EH (cell line): ENCODE results near the gene GNMT.
"Not testable (repeated sequence)": the region's sequence is repeated elsewhere in the genome, so short reads cannot be mapped to it uniquely, and the experiment has no call there.

Experiments used
- DNase-seq: peaks from one replicate; pipeline ENCODE4 v3.0.0-alpha.2; 2015; ENCODE audit warnings: low read depth

Gene GNMT

DNA sequence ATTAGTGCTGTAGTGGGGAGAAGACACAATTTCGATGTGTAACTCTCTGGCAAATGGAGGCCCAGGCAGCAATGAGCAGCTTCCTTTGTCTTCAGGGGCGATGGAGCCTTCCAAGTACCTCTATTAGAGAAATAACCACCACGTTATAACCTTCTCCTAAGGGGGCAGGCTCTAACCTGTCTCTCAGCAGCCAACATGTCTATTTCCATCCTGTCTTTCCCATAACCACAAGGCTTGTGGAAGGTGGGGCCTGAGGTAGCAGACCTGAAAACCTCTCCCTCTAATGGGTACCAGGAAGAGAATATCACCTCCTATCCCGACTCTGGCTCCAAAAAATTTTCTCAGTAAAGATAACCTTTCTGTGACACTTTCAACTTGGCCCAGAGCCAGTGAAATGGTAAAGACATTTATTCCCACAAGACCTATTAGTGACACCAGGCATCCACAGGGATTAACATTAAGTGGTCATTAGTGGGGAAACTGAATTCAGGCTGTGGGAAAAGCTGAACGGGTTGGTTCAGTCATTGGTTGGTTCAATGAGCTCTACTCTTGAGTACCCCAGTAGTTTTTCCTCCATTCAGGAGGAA, 14.5 kb downstream of the GNMT start:
- no peak for DNase-seq

GRCh38 chr6:42978487-42978838, 17.9 kb downstream of the GNMT start:
- DNase-seq, result peak; percentile 61

GRCh38 chr6:42978839-42979522, 18.4 kb downstream of the GNMT start, which contains the start of gene PEX6:
Gene PEX6, minus strand, starts transcription at chr6:42979181. Its CDS starts 31 bp downstream, at chr6:42979150.
- DNase-seq, result peak; percentile 80

GRCh38 chr6:42979523-42980177, 19.1 kb downstream of the GNMT start:
- DNase-seq, result no peak

DNA sequence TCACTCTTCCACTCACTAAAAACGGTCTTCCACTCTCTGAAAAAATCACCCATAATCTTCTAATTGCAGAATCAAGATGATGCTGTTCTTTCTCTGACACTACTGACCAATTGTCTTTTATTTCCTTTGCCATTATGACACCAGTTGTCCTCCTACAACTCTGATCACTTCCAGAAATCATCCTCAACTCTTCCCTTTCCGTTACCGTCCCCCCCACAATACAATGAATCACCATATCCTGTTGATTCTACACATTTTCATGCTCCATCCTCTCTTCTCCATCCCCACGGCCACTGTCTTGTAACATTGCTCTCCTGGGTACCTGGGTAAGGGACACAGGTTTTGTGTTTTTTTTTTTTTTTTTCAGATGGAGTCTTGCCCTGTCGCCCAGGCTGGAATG, 21.3 kb downstream of the GNMT start:
- peak; percentile 37 for DNase-seq

GRCh38 chr6:42984001-42984923, 23.7 kb downstream of the GNMT start, which contains the start of gene PPP2R5D:
Gene PPP2R5D, plus strand, starts transcription at chr6:42984570. Its CDS starts 108 bp downstream, at chr6:42984678.
- peak; percentile 99 for DNase-seq

- peak; percentile 30 for DNase-seq
These were observed 24.4 kb downstream of the GNMT start for GRCh38 chr6:42984924-42985475.

- DNase-seq, result no peak
These were observed 27.2 kb downstream of the GNMT start for GRCh38 chr6:42987533-42988451.

DNA sequence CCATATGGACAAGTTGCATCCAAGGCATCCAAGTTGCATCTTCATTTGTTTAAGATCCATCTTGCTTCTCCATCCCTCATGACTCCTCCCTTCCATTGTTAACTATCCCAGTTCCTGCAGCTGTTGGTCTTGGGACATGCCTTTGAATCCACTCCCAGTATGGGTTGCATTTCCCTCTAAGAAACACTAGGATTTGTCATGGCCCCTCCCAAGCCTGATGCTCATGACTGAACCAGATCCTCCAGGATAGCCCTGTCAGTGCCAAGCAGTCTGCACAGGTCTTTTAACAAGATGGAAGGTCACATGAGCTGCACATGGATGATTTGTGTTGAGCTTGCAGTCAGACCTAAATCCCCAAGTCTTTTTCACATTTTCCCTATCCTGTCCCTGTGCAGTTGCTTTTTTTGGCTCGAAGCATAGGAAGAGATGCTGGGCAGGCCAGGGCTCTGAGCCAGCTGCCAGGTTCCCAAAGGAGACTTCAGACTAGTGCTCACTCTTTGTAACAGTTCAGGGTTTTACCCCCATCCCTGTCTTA, 28.0 kb downstream of the GNMT start:
- peak; percentile 34 for DNase-seq

- no peak for DNase-seq
These were observed 29.4 kb downstream of the GNMT start for GRCh38 chr6:42989923-42990322.

DNA sequence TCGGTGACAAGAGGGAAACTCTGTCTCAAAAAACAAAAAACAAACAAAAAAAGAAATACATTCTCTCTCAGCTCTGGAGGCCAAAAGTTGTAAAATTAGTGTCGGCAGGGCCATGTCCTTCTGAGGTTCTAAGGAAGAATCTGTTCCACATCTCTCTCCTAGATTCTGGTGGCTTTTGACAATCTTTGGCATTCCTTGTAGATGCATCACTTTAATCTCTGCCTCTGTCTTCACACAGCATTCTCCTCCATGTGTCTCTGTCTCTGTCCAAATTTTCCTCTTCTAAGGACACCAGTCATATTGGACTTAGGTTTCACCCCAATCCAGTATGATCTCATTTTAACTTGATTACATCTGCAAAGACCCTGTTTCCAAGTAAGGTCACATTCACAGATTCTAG, 32.9 kb downstream of the GNMT start:
- peak; percentile 68 for DNase-seq

DNA sequence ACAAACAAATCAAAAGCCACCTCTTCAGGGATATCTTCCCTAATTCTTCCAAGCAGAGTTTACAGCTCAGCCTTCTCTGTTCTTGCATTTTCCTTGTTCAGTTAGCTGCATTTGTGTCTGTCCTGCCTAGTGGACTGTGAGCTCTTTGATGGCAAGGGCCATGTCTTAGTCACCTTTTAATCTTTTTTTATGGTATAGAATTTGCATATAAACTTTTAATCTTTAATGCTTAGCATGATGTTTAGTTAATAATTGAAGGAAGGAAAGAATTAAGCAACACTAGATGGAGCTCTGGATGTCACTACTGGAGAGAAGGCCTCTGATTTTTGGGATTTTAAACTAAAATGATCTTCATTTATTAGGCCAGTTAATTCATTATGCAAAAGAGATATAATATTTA, 36.0 kb downstream of the GNMT start:
- no peak for DNase-seq

GRCh38 chr6:42998205-42998604, 37.7 kb downstream of the GNMT start:
- not testable (repeated sequence) for DNase-seq

- no peak for DNase-seq
These were observed 41.3 kb downstream of the GNMT start for GRCh38 chr6:43001843-43002242.

GRCh38 chr6:43005844-43006243, 45.3 kb downstream of the GNMT start:
- DNase-seq, result no peak

GRCh38 chr6:43006251-43006650, 45.7 kb downstream of the GNMT start:
- DNase-seq, result no peak

GRCh38 chr6:43007126-43007525, 46.6 kb downstream of the GNMT start:
- no peak for DNase-seq

DNA sequence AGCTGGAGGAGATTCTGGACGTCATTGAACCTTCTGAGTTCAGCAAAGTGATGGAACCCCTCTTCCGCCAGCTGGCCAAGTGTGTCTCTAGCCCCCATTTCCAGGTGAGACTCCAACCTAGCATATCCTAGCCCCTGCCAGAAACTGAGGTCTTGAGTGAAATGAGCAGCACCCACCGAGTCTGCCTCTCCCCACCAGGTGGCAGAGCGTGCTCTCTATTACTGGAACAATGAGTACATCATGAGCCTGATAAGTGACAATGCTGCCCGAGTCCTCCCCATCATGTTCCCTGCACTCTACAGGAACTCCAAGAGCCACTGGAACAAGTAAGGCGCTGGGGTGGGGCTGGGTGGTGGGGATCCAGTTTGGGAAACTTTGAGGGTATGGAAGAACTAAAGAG, 48.6 kb downstream of the GNMT start:
- DNase-seq, result peak; percentile 51

DNA sequence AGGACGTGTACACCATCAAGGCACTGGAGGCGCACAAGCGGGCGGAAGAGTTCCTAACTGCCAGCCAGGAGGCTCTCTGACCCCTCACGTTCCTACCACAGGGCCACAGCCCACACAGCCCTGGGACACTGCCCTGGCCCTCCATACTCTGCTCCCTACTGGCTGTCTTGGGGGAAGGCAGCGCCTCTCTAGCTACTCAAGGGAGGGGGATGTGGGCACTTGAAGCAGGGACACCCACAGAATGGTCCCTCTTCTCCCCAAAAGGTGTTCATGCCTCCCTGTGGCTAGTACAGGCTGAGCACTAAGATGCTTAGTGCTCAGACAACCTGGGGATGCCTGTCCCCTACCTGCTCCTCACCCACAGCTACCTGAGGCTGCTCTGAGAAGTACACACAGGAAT, 50.7 kb downstream of the GNMT start:
- DNase-seq, result no peak

- no peak for DNase-seq
These were observed 51.8 kb downstream of the GNMT start for GRCh38 chr6:43012364-43012763.
